Measurements from ENCODE around the gene TENT5C. TPM values are rescaled to one million over a fixed set of nuclear protein-coding genes. Genes with fewer than 3 reads are reported as not detected.

Gene TENT5C
- total RNA-seq, 4 donors from 2014 or later = 0.60 to 2.5 (median 1.2) TPM

GRCh38 chr1:117671781-117672501 is 66.1 kb downstream of the TENT5C start:
- H3K9me3 ChIP-seq = no peaks in the 10 kb centered on the region
- no peaks in the 10 kb centered on the region for H3K27me3 ChIP-seq
- TF ChIP-seq POLR2A (IDR thresholded peaks at IDR 0.05) = no peak
- TF ChIP-seq, protein P1, sequence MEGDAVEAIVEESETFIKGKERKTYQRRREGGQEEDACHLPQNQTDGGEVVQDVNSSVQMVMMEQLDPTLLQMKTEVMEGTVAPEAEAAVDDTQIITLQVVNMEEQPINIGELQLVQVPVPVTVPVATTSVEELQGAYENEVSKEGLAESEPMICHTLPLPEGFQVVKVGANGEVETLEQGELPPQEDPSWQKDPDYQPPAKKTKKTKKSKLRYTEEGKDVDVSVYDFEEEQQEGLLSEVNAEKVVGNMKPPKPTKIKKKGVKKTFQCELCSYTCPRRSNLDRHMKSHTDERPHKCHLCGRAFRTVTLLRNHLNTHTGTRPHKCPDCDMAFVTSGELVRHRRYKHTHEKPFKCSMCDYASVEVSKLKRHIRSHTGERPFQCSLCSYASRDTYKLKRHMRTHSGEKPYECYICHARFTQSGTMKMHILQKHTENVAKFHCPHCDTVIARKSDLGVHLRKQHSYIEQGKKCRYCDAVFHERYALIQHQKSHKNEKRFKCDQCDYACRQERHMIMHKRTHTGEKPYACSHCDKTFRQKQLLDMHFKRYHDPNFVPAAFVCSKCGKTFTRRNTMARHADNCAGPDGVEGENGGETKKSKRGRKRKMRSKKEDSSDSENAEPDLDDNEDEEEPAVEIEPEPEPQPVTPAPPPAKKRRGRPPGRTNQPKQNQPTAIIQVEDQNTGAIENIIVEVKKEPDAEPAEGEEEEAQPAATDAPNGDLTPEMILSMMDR (IDR thresholded peaks at IDR 0.05) = peak in 1 of 5 experiments; percentile 15
- peak; percentile 20 to 21 for DNase-seq (ENCODE audit: low spot score in 2 of 2)
- 19 to 31% methylated on average over 4 of the region's 6 CpGs for WGBS, 2 donors
- no peaks in the 10 kb centered on the region for H3K36me3 ChIP-seq
- H3K27ac ChIP-seq = no peak overlapping the region
- no peak overlapping the region for H3K4me3 ChIP-seq
- H3K4me1 ChIP-seq = peaks cover 0 to 9% (median 0%) of the 10 kb centered on the region in 4 donors

DNA sequence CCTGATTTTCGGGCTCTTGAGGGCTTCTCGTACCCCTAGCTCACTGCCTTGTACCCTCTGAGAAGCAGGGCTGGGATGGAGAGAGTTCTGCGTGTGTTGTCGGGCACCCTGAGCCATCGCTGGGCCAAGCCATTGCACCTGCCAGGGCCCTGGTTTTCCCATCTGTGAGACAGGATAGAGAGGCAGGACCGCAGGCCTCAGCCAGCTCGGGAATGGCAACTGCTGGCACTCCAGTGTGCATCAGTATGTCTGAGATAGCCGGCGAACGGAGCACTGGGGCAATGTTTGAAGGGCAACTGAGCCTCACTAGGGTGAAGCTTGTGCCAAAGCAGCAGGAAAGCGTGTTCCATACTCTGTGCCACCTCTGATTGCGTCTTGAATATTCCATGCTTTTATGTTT is 66.9 kb downstream of the TENT5C start:
- H3K4me1 ChIP-seq = peaks cover 0 to 9% (median 0%) of the 10 kb centered on the region in 4 donors

GRCh38 chr1:117673405-117673804 is 67.6 kb downstream of the TENT5C start:
- no peak for DNase-seq (ENCODE audit: low spot score in 2 of 2)
- H3K4me3 ChIP-seq = no peak overlapping the region
- no peak for TF ChIP-seq POLR2A (IDR thresholded peaks at IDR 0.05)
- TF ChIP-seq EP300 (IDR thresholded peaks at IDR 0.05) = no peak
- TF ChIP-seq, protein P1 (IDR thresholded peaks at IDR 0.05) = no peak
- no peaks in the 10 kb centered on the region for H3K36me3 ChIP-seq
- no peaks in the 10 kb centered on the region for H3K27me3 ChIP-seq
- 66 to 70% methylated on average over 2 of the region's 2 CpGs for WGBS, 2 donors
- H3K27ac ChIP-seq = no peak overlapping the region
- no peaks in the 10 kb centered on the region for H3K9me3 ChIP-seq
- H3K4me1 ChIP-seq = peaks cover 0 to 9% (median 0%) of the 10 kb centered on the region in 4 donors

More for the DNA sequence above, 66.9 kb downstream of the TENT5C start:
- H3K4me3 ChIP-seq = no peak overlapping the region
- no peaks in the 10 kb centered on the region for H3K9me3 ChIP-seq
- DNase-seq (ENCODE audit: low spot score in 2 of 2) = no peak
- WGBS, 2 donors = 92 to 96% methylated on average over 12 of the region's 12 CpGs
- H3K27me3 ChIP-seq = no peaks in the 10 kb centered on the region
- TF ChIP-seq POLR2A (IDR thresholded peaks at IDR 0.05) = no peak
- TF ChIP-seq EP300 (IDR thresholded peaks at IDR 0.05) = no peak
- TF ChIP-seq, protein P1 (IDR thresholded peaks at IDR 0.05) = no peak
- H3K36me3 ChIP-seq = no peaks in the 10 kb centered on the region
- no peak overlapping the region for H3K27ac ChIP-seq

DNA sequence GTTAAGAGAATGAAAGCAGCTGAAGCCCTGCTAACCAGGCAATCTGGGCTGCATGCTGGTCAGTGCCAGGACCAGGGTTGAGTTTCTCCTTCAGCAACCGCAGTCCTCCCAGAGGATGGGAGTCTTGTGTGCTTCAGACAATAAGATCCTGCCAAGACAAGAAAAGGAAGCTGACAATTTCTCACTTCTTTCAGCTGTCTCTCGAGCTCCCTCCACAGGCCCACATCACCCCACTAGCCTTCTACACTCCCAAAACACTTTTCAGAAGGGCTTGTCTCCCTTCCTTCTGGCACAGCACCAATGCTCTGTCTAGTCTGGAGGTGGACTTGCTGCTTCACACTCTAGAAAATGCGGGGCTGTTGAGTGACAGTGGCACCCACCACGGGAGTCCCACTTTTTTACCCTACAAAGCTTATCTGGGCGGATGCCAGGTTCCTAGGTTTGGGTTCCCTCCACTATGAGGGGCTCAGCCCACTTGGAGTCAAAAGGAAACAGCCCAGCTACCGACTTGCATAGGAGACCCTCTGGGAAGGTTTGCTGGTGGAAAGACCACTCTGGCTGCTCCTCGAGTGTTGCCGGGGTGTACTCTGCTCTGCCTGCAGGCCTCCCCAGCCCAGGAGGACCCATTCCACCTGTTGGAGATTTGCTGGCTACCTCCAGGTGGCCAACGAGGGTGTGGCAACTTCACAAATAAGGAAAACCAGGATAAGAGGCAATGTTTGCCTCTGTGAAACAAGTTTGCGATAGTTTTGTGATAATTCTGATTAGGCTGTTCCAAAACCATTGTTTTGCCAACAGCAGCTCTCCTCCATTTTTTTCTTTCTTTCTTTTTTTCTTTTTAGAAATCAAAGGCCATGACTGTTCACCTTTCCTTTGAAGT is 68.9 kb downstream of the TENT5C start:
- H3K27ac ChIP-seq = no peak overlapping the region
- peaks cover 0 to 9% (median 0%) of the 10 kb centered on the region in 4 donors for H3K4me1 ChIP-seq
- TF ChIP-seq, protein P1 (IDR thresholded peaks at IDR 0.05) = peak in 2 of 5 experiments; percentile 13 to 23
- no peak for TF ChIP-seq EP300 (IDR thresholded peaks at IDR 0.05)
- no peaks in the 10 kb centered on the region for H3K9me3 ChIP-seq
- no peaks in the 10 kb centered on the region for H3K27me3 ChIP-seq
- H3K4me3 ChIP-seq = no peak overlapping the region
- WGBS, 2 donors = 74 to 75% methylated on average over 10 of the region's 10 CpGs
- no peaks in the 10 kb centered on the region for H3K36me3 ChIP-seq
- no peak for DNase-seq (ENCODE audit: low spot score in 2 of 2)

Data from tibial nerve (tissue), 4 donors.